Measurements from ENCODE around the gene SLC23A3. TPM values are rescaled to one million over a fixed set of nuclear protein-coding genes. Genes with fewer than 3 reads are reported as not detected.

SLC23A3 gene
- total RNA-seq, 3 donors from 2014 or later (not counting 1 experiment from before 2014, with no cell fraction given) = 0.48 to 1.1 (median 0.89) TPM

DNA sequence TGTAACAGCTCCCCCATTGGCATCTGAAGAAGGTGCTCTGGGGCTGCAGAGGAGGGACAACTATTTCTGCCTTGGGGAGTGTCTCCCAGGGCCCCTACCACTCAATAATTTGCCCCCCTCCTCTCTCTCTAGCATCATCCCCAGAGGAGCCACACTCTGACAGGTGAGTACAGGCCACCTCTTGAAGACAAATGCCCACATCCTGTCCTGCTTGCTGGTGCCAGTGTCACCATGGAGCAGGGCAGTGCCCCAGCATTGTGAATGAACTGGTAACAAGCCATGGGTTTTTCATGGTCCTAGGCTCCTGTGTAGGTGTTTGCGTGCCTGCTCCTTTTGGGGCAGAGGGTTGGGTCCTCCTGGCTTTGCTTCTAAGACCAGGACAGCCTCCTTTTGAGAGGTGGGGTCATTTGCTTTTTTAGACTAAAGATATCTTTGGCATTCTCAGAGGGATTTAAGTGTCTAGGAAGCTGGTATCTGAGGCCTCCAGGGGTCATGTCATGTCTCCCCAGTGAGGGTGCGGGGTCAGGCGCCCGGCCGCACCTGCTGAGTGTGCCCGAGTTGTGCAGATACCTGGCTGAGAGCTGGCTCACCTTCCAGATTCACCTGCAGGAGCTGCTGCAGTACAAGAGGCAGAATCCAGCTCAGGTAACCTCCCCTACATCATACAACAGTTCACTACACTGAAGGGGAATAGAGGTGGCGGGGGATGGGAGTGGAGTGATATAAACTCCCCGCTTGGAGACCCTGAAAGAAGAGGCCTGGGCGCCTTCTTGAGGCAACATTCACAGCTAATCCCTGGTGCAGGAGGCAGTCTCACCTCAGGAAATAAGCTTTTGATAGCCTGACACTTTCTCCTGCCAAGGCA, 10.0 kb upstream of the SLC23A3 start:
- peaks cover 40% of the 10 kb centered on the region for H3K4me1 ChIP-seq (ENCODE audit: control insufficient read depth, insufficient read depth, low read length)
- no peak overlapping the region for H3K4me3 ChIP-seq (ENCODE audit: low read length)
- Mint-ChIP-seq H3K27ac (peak overlapping the region; percentile 99 to 100), H3K4me1 (peaks cover 38 to 58% of the 10 kb centered on the region in 2 donors), H3K9me3 (no peaks in the 10 kb centered on the region), H3K36me3 (no peaks in the 10 kb centered on the region), H3K27me3 (ENCODE audit: low read depth in 2 of 2) (no peaks in the 10 kb centered on the region), H3K4me3 (peak overlapping the region; percentile 53)
- no peak overlapping the region for H3K27ac ChIP-seq (ENCODE audit: low read length)
- no peaks in the 10 kb centered on the region for H3K9me3 ChIP-seq (ENCODE audit: control insufficient read depth, insufficient read depth, low read length)
- TF ChIP-seq, protein P1, sequence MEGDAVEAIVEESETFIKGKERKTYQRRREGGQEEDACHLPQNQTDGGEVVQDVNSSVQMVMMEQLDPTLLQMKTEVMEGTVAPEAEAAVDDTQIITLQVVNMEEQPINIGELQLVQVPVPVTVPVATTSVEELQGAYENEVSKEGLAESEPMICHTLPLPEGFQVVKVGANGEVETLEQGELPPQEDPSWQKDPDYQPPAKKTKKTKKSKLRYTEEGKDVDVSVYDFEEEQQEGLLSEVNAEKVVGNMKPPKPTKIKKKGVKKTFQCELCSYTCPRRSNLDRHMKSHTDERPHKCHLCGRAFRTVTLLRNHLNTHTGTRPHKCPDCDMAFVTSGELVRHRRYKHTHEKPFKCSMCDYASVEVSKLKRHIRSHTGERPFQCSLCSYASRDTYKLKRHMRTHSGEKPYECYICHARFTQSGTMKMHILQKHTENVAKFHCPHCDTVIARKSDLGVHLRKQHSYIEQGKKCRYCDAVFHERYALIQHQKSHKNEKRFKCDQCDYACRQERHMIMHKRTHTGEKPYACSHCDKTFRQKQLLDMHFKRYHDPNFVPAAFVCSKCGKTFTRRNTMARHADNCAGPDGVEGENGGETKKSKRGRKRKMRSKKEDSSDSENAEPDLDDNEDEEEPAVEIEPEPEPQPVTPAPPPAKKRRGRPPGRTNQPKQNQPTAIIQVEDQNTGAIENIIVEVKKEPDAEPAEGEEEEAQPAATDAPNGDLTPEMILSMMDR (IDR thresholded peaks at IDR 0.05) = no peak
- peaks cover 51% of the 10 kb centered on the region for H3K36me3 ChIP-seq (ENCODE audit: control insufficient read depth, insufficient read depth, low read length)
- H3K27me3 ChIP-seq (ENCODE audit: control insufficient read depth, insufficient read depth, low read length) = no peaks in the 10 kb centered on the region
- intact Hi-C loops (cut with micrococcal nuclease) = loop anchor here (5.0 to 10.0 kb wide), 2 partner anchors 205 to 283 kb away; partner anchors contain the start of gene DNPEP
- ATAC-seq (no peak), DNase-seq (no peak)
- WGBS (ENCODE audit: insufficient coverage) = 95% methylated on average over 8 of the region's 9 CpGs

DNA sequence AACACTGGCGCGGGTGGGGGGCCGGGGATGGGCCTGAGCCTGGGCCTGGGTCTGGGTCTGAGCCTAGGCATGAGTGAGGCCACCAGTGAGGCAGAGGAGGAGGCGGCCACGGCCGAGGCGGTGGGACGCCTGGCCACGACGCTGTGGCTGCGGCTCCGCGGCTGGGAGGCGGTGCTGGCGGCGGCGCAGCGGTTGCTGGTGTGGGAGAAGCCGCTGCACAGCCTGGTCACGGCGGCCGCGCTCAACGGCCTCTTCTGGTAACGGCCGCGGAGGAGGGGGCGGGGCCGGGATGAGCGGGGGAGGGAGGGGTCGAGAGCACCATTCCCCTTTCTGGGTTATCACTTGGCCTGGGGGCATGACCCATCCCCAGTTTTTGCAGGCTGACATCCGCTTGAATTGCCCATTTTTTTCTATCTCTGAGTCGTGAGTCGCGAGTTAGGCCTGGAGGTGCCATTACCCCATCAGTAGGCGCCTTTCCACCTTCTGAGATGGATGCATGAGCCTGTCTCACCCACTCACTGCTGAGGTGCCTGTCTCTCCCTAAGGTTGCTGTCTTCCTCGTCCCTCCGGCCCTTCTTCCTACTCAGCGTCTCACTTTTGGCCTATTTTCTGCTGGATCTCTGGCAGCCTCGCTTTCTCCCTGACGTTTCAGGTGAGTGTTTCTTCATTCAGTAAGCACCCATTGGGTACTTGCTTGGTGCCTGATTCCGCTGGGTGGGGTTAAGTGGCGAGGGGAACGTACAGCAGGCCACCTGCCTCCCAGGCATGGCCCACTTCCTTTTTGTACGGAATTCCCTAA, 8.7 kb upstream of the SLC23A3 start:
- Mint-ChIP-seq H3K9me3 (no peaks in the 10 kb centered on the region), H3K27me3 (ENCODE audit: low read depth in 2 of 2) (no peaks in the 10 kb centered on the region), H3K36me3 (peaks cover 9% of the 10 kb centered on the region), H3K27ac (peak overlapping the region; percentile 99 to 100), H3K4me3 (peak overlapping the region; percentile 97), H3K4me1 (peaks cover 47 to 68% of the 10 kb centered on the region in 2 donors)
- WGBS (ENCODE audit: insufficient coverage) = 2% methylated on average over 44 of the region's 45 CpGs
- peaks cover 56% of the 10 kb centered on the region for H3K36me3 ChIP-seq (ENCODE audit: control insufficient read depth, insufficient read depth, low read length)
- H3K9me3 ChIP-seq (ENCODE audit: control insufficient read depth, insufficient read depth, low read length) = no peaks in the 10 kb centered on the region
- peaks cover 43% of the 10 kb centered on the region for H3K4me1 ChIP-seq (ENCODE audit: control insufficient read depth, insufficient read depth, low read length)
- ATAC-seq (peak; percentile 1 to 6 (median 2)), DNase-seq (peak in 1 of 2 donors; percentile 66)
- H3K27me3 ChIP-seq (ENCODE audit: control insufficient read depth, insufficient read depth, low read length) = no peaks in the 10 kb centered on the region
- H3K27ac ChIP-seq (ENCODE audit: low read length) = peak overlapping the region; percentile 51
- TF ChIP-seq, protein P1 (IDR thresholded peaks at IDR 0.05) = peak; percentile 18
- intact Hi-C loops (cut with micrococcal nuclease) = loop anchor here (1.0 to 10.0 kb wide), 4 partner anchors 18 to 281 kb away; partner anchors contain the start of genes DNPEP, NHEJ1 and ZFAND2B
- H3K4me3 ChIP-seq (ENCODE audit: low read length) = peak overlapping the region; percentile 39

DNA sequence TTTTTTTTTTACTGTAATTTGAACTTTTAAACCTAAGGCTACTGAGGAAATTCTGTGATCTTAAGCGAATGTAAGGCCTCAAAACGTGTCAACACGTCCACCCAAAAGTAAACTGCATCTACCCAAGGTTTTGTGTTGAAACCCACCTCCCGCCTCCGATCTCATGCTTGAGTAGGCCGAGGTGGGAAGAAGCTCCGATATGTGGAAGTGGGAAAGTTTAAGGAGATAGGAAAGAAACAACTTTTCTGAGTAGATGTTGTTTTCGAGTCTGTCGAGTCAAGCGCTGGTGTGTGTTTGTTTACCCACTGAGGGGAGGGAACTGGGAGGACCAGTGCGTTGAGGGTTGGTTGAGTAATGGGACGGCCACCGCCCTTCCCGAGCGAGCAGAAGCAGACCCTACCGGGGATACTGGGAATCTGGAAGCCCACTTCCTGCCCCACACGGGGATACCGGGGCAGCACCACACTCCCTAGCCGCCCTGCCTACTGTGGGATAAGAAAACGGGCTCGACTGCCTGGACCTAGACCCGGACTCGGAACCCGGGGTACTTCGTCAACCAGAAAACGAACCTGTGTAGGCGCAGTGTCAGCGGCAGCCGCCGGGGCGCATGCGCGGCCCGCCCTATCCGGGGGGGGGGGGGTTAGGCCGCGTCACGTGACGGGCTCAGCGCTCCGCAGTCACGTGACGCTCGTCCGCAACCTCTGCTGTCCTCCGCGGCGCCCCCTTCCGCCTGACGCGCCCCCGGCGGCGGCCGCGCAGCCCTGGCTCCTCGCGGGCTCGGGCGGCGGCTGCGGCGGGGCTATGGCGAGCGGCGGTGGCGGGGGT, 7.9 kb upstream of the SLC23A3 start, which contains the start of gene RETREG2:
Gene RETREG2, plus strand, starts transcription at position 724 of the 825 bp plus-strand sequence. Its CDS starts 78 bp downstream, at position 802.
- Mint-ChIP-seq H3K36me3 (peaks cover 9% of the 10 kb centered on the region), H3K4me3 (peak within 1 kb of the TSS; percentile 97), H3K27ac (peak within 1 kb of the TSS; percentile 99 to 100), H3K27me3 (ENCODE audit: low read depth in 2 of 2) (no peaks in the 10 kb centered on the region), H3K9me3 (no peaks in the 10 kb centered on the region), H3K4me1 (peaks cover 47 to 67% of the 10 kb centered on the region in 2 donors)
- intact Hi-C loops (cut with micrococcal nuclease) = loop anchor here (1.0 to 10.0 kb wide), 6 partner anchors 17 to 280 kb away; partner anchors contain the start of genes DNAJB2, DNPEP, NHEJ1 and ZFAND2B
- peak; percentile 79 to 96 for DNase-seq
- Histone ChIP-seq H3K36me3 (ENCODE audit: control insufficient read depth, insufficient read depth, low read length) (peaks cover 56% of the 10 kb centered on the region), H3K27ac (ENCODE audit: low read length) (peak within 1 kb of the TSS; percentile 98), H3K4me1 (ENCODE audit: control insufficient read depth, insufficient read depth, low read length) (peaks cover 43% of the 10 kb centered on the region), H3K9me3 (ENCODE audit: control insufficient read depth, insufficient read depth, low read length) (no peaks in the 10 kb centered on the region), H3K27me3 (ENCODE audit: control insufficient read depth, insufficient read depth, low read length) (no peaks in the 10 kb centered on the region), H3K4me3 (ENCODE audit: low read length) (peak within 1 kb of the TSS; percentile 61)
- TF ChIP-seq, protein P1 (IDR thresholded peaks at IDR 0.05) = peak; percentile 38
- WGBS (ENCODE audit: insufficient coverage) = under 1% methylated on average over 65 of the region's 67 CpGs
- ATAC-seq = peak; percentile 57 to 71 (median 63)
